Right lobe of liver (tissue), 4 donors: ENCODE measurements around the gene ARIH2.

Experiments
- POLR2A ChIP-seq: fragments of 450-650 bp; IDR thresholded peaks from one replicate; pipeline ENCODE4 v1.6.1; 2017; ENCODE audit warnings: antibody characterized with exemption, mild to moderate bottlenecking
- TF ChIP-seq, protein P1 (sequence below), 4 donors: fragments of 200-600 bp in 3 of 4; fragments of 450-650 bp in 1 of 4; IDR thresholded peaks; one replicate each; pipeline versions ENCODE4 v1.5.1 to v1.8.0; 2016 to 2022; ENCODE audit warnings: antibody characterized with exemption in 4 of 4, mild to moderate bottlenecking in 2 of 4
- donor health status: DM: no; HTN: no; CAD: no.
- donor health status: DM: no; HTN: no; CAD: no.
- donor health status: DM: no; HTN: yes; CAD: no.

DNA sequence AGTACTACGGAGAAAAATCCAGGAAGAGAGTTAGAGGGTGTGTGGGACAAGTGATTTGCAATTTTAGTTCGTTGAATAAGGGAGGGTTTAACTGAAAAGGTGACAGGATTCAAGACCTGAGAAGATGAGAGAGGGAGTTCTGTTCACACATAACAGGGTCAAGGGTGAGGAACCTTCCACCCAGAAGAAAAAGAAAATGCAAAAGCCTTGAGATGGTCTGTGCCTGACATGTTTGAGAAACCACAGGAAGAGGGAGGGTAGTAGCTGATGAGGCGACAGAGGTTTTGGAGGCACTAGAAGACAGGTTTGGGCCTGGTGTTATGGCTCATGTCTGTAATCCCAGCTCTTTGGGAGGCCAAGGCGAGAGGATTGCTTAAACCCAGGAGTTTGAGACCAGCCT, 19.4 kb upstream of the ARIH2 start:
- TF ChIP-seq, protein P1, sequence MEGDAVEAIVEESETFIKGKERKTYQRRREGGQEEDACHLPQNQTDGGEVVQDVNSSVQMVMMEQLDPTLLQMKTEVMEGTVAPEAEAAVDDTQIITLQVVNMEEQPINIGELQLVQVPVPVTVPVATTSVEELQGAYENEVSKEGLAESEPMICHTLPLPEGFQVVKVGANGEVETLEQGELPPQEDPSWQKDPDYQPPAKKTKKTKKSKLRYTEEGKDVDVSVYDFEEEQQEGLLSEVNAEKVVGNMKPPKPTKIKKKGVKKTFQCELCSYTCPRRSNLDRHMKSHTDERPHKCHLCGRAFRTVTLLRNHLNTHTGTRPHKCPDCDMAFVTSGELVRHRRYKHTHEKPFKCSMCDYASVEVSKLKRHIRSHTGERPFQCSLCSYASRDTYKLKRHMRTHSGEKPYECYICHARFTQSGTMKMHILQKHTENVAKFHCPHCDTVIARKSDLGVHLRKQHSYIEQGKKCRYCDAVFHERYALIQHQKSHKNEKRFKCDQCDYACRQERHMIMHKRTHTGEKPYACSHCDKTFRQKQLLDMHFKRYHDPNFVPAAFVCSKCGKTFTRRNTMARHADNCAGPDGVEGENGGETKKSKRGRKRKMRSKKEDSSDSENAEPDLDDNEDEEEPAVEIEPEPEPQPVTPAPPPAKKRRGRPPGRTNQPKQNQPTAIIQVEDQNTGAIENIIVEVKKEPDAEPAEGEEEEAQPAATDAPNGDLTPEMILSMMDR (IDR thresholded peaks at IDR 0.05), result no peak
- no peak for TF ChIP-seq POLR2A
